ENCODE measurements around the gene GABRA6. TPM values are rescaled to one million over a fixed set of nuclear protein-coding genes. Genes with fewer than 3 reads are reported as not detected.

The GABRA6 gene
- 0.05 TPM in 1 of 2 replicates, not detected in the other for total RNA-seq (2014; rRNA removed; shearing (Covaris generic))

GRCh38 chr5:161685461-161685860, at the start of gene GABRA6:
Gene GABRA6 (plus strand): TSS chr5:161685721. CDS start chr5:161685990, 269 bp downstream.

Other genes starting within 250 kb of the GABRA6 start
- not detected in 2 replicates for gene GABRB2, start 139.0 kb upstream of the GABRA6 start, total RNA-seq (2014; rRNA removed; shearing (Covaris generic))
- gene GABRA1, start 162.4 kb downstream of the GABRA6 start, total RNA-seq (2014; rRNA removed; shearing (Covaris generic)) = not detected in 2 replicates

Data from A375 (cell line).